WTC11 (cell line): Measurements from ENCODE around the gene SND1.

Experiments used
- CREM ChIP-seq: sonication (generic); formaldehyde crosslinking; IDR thresholded peaks from 2 replicates; pipeline ENCODE4 v1.8.1; 2022; ENCODE audit warnings: mild to moderate bottlenecking, missing genetic modification reagents, moderate library complexity
- CTCF ChIP-seq: fragments of 200-600 bp; IDR thresholded peaks from 2 replicates; pipeline ENCODE4 v1.8.0; 2022; ENCODE audit warnings: antibody characterized with exemption
- ETV6 ChIP-seq: sonication (generic); formaldehyde crosslinking; IDR thresholded peaks from 2 replicates; pipeline ENCODE4 v1.8.1; 2022; ENCODE audit warnings: mild to moderate bottlenecking, missing genetic modification reagents
- GABPB1 ChIP-seq: sonication (generic); formaldehyde crosslinking; IDR thresholded peaks from 2 replicates; pipeline ENCODE4 v1.8.1; 2023; ENCODE audit warnings: mild to moderate bottlenecking, missing genetic modification reagents
- RELA ChIP-seq: sonication (generic); formaldehyde crosslinking; IDR thresholded peaks from 2 replicates; pipeline ENCODE4 v1.8.1; 2022; ENCODE audit warnings: missing genetic modification reagents, mild to moderate bottlenecking, borderline replicate concordance
- ZNF219 ChIP-seq: sonication (generic); formaldehyde crosslinking; IDR thresholded peaks from 2 replicates; pipeline ENCODE4 v1.8.0; 2023; ENCODE audit warnings: missing genetic modification reagents, mild to moderate bottlenecking, borderline replicate concordance
- TF ChIP-seq, protein P1 (sequence below): sonication (generic); formaldehyde crosslinking; IDR thresholded peaks from 2 replicates; pipeline ENCODE4 v1.8.1; 2022; ENCODE audit warnings: mild to moderate bottlenecking, missing genetic modification reagents, moderate library complexity, borderline replicate concordance

GRCh38 chr7:128120976-128121490 lies 469.0 kb downstream of the SND1 start:
- TF ChIP-seq CTCF (no peak), GABPB1 (CRISPR knock-in tag) (no peak), ZNF219 (CRISPR knock-in tag) (no peak), ETV6 (CRISPR knock-in tag) (no peak), RELA (CRISPR knock-in tag) (no peak), CREM (CRISPR knock-in tag) (no peak)
- TF ChIP-seq, protein P1, sequence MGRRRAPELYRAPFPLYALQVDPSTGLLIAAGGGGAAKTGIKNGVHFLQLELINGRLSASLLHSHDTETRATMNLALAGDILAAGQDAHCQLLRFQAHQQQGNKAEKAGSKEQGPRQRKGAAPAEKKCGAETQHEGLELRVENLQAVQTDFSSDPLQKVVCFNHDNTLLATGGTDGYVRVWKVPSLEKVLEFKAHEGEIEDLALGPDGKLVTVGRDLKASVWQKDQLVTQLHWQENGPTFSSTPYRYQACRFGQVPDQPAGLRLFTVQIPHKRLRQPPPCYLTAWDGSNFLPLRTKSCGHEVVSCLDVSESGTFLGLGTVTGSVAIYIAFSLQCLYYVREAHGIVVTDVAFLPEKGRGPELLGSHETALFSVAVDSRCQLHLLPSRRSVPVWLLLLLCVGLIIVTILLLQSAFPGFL: no peak
